ENCODE results near the gene C16orf92.
A peak's percentile ranks its signal among the peaks of the same experiment; 100 is the strongest.
"Not testable (repeated sequence)": the region's sequence is repeated elsewhere in the genome, so short reads cannot be mapped to it uniquely, and the experiment has no call there.

The C16orf92 gene

DNA sequence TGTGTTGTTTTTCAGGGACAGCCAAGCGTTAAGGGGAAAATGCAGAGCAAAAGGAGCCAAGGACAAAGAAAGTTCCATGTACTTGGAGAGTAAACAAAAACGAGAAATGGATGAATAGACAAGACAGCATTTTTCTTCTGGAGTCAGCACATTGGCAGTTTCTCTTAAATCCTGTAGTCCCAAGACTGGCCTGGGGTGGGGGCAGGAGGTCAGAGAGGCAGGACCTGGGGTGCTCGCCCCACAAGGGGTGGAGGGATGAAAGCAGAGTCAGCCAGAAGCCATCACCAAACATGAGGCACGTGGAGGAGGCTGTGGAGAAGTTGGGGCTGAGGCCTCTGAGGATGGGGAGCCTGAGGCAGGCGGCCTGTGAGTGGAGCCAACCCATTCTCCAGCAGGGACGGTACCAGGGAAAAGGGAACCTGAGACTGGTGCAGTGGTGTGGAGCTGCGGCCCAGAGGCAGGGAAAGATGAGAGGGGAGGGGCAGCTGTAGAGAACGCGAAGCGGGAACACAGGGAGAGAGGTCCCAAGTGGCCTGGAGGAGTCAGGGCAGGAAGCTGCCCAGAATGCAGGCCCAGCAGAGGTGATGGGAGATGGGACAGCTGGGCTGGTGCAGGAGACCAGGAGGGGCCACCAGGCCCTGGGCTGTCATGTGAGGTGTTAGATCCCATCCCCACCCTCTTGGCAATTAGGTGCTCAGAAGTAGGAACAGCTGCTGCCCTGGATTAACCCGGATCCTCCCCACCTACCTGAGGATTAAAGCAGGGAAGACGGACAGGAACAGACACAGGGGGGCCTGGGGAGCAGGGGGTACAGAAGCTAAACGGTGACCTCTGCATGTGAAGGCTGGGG, 4.8 kb downstream of the C16orf92 start:
- no peak for FAIRE-seq

DNA sequence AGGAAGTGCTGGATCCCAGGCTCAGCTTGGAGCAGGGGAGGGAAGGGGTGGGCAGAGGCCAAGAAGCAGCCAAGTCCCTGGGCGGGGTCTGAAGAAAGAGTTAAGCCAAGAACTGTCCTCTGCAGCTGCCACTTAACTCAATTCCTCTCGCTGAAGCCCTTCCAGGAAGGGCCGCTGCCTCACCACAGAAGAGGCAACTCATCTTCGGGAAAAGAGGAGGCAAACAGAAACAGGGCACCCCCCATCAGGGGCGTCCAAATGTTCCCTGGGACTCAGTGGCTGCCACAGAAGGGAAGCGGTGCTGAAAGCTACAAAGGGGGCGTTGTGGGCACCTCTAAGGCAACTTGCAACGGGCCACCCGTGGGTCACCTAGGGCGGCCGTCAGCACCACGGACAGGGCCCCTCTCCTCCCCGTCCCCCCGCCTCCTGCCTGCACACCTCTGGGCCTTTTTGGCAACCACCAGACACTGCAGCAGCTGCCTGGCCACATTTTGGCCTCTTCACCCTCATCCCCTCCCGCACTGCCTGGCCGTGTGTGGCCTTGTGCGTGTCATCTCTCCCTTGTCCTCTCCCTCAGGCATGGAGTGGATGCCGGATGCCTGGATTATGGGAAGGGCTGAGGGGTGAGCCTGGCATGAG, 5.6 kb downstream of the C16orf92 start:
- no peak for FAIRE-seq

DNA sequence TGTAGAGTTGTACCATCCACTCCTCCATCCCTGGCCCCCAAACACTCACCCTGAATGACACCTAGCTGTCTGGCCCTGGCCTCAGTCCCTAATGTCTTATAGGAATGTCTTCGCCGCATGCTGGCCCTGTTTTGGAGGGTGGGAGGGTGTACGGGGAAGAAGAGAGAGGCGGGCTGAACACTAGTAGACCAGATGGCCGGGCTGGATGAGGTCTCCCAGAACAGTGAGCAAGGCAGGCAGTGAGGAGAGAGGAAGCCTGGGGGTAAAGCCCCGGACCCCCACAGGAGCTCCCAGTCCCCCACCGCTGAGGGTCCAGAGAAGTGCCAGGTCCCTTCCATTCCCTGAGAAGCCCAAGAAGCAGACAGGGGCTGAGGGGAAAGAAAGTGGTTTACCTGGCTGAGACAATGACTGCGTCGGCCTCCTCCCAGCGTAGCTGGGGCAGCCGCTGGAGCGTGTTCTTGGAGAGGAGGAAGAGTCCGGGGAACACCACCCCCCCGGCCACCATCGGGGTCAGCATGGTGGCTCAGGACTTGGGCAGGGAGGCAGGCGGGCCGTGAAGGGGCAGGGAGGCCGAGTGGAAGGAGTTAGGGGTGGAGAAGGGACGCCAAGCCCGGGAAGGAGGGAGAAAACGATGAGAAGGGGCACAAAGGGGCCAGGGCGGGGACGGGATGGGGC, 7.2 kb downstream of the C16orf92 start:
- no peak for FAIRE-seq

DNA sequence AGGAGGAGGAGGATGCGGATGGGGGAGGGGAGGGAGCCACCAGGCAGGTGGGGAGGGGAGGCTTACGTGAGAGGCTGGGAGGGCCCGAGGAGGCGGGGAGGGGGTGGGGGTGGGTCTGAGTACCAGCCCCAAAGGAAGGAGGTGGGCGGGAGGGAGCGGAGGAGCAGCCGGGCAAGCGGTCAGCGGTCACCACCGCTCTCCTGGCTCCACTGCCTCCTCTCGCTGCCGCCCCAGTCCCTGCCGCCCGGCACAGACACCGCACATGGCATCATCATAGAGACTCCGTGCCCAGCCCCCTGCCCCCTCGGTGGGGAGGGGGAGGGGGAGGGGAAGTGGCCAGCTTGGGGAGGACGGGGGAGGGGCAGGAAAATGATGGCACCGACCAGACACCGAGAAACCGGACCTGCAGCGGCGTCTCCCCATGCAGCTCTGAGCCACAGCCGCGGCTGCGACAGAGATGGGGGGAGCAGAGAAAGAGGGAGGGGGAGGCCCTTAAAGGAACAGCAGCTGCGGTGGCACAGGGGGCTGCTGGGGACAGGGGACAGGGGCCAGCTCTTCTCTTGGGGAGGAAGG, 7.9 kb downstream of the C16orf92 start, which contains the start of gene TLCD3B:
Gene TLCD3B (minus strand): TSS at position 431 of the 573 bp plus-strand sequence. CDS start 744 bp downstream, outside the sequence.
- FAIRE-seq = no peak

DNA sequence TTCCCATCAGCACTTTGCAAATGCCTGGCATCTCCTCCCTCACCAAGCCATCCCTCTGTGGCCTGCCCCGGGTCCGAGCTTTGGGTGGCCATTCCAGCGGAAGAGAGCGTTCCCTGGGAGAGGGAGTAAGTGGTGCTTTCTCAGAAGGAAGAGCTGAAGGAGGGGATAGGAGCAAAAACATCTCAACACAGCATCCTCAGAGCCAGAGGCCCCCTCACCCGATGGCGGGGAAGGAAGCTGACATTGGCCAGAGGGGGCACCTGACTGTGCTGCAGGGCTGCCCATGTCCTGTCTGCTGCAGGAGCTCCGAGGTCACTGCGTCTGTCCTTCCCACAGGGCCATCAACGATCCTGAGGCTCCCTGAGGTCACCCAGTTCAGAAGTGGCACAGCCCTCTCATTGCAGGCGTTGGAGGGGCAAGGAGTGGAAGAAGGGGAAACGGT, 8.5 kb downstream of the C16orf92 start:
- no peak for FAIRE-seq

DNA sequence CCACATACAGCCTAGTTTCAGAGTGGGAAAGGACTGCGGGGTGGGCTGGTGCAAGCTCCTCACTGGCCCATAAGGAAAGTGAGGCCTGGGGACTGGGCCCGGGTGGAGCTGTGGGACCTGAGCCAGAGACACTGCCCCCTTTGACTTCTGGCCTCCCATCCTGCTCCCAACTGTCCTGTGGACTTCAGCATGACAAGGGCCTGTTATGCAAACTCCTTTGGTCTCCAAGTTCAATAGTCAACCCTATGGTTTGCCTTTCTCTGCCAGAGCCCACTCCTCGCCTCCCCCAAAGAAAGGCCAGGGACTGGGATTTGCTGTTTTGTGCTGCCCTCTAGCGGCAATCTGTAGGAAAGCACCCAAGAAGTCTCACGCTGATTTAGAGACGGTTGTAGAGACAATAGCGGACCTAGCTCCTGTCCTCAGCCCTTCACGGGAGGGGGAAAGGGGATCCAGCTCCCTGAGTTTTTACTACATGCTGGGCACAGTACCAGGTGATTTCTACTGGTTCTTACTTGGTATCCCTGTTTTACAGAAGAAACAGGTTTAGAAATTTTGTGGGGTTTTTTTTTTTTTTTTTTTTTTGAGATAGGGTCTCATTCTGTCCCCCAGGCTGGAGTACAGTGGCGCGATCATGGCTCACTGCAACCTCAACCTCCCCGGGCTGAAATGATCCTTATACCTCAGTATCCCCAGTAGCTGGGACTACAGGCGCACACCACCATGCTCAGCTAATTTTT, 9.3 kb downstream of the C16orf92 start:
- peak; percentile 79 for FAIRE-seq

DNA sequence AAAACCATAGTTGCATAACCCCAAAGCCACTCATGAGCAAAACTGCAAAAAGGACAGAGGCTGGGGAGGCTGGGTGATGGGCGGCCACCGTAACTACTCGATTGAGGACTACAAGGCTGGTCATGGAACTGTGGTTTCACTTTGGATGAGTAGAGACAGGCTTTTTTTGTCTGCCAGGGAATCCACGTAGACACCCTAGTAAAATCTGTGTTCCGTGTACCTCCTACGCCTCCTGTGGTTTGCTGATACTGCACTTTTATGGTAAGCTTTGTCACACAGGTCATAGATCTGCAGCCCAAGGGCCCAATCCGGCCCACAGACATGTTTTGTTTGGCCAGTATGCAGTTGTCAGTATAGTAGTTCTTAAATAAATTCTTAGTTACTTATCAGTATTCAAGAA, 10.3 kb downstream of the C16orf92 start:
- FAIRE-seq = no peak

DNA sequence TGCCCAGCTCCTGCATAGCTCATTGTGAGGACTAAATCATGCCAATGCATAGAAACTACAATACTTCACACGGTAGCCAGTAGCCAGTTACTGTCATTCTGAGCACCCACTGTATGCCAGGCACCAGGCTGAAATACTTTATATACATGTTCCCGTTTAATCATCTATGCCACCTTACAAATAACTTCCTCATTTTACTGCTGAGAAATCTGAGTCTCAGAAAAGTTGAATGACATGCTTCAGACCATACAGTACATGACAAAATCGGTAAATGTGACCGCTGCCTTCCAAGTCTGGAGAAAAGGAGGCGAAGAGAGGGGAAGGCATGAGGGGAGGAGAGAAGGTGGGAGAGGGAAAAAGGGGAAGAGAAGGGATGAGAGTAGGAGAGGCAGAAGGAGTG, 17.2 kb downstream of the C16orf92 start:
- FAIRE-seq = no peak

DNA sequence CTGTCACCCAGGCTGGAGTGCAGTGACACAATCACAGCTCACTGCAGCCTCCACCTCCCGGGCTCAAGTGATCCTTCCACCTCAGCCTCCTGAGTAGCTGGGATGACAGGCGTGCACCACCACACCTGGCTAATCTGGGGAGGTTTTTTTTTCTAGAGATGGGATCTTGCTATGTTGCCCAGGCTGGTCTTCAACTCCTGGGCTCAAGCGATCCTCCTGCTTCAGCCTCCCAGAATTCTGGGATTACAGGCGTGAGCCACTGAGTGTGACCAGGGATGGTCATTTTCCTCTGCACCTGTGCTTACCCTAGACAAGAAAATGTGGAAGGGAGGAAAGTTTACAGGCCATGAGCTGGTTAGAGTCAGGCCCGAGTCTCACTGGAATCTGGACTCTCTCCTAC, 17.7 kb downstream of the C16orf92 start:
- FAIRE-seq = not testable (repeated sequence)

DNA sequence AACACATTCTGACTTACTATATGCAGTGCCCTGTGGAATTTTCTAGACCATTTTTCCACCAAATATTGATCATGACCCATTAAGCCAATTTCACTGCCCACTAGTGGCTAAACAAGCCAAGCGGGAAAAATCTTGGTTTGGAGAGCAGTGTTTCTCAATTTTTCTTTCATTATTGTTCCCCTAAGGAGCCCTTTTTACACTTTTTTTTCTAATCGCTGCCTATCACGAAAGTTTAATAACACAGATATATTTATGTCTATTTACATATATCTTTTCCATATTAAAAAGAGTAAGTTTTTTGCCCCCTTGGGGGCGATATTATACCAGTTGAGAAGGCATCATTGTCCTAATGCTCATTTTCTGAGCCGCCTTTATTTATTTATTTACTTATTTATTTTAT, 18.8 kb downstream of the C16orf92 start:
- FAIRE-seq = peak; percentile 90

DNA sequence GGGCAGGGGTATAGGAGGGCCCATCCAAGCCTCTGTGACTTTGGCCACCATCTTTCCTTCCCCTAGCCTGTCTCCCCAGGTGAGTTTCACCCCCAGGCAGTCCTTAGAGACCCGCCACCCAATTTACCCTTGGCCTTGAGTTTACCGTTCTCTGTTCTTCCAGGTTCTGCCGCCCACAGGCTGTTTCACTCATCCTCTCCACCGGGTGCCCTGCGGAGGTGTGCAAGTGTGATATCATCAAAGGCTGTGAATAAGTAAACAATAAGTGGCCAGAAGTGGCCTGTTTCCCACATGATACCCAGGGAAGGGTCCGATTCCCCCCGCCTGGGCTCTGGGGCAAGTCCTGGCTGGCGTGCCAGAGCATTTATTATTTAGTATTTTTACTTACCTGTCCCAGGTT, 23.2 kb downstream of the C16orf92 start:
- no peak for FAIRE-seq

DNA sequence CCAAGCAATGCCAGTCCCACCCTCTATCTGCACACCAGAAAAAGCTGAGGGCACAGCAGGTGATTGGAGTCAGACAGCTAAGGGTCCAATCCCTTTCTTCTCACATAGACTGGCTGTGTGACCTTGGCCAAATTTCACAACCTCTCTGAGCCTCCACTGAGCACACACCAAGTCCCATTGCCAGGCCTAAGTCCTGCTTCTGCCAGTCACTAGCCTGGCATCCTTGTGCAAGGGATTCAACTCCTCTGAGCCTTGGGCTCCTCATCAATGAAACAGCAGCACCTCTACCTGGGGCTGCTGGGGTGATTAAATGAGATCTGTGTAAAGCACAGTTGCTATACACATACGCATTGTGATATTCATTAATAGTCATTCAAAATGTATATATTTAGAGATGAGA, 23.6 kb downstream of the C16orf92 start:
- FAIRE-seq = no peak

DNA sequence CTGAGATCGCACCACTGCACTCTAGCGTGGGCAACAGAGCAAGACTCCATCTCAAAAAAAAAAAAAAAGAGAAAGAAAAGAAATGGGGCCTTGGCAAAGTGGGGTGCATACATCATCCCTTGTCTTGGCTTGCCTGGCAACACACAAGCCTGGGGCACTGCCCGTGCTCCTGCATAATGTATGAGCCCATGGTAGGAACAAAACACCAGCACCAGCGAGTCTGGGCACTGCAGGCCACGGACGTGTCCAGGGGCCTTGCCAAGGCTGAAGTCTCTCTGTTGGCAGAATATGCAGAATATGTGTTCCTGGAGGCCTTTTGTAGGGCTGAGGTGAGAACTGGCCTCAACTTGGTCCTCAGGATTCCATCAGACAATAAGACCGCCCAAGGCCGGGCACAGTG, 26.9 kb downstream of the C16orf92 start:
- no peak for FAIRE-seq

DNA sequence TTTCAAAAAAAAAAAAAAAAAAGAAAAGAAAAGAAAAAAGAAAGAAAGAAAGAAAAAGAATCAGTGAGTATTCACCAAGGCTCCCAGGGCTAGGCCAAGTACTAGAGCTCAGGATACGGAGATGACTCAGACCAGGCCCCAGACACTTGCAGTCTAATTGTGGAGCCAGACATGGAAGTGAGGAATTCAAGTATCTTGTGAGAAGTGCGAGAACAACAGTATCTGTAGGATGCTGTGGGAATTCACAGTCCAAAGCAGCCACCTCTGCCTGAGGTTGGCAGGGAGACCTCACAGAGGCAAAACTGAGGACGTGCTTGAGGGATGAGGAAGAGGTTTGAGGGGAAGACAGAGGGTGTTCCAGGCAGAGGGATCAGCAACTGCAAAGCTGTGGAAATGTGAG, 28.5 kb downstream of the C16orf92 start:
- FAIRE-seq = no peak

DNA sequence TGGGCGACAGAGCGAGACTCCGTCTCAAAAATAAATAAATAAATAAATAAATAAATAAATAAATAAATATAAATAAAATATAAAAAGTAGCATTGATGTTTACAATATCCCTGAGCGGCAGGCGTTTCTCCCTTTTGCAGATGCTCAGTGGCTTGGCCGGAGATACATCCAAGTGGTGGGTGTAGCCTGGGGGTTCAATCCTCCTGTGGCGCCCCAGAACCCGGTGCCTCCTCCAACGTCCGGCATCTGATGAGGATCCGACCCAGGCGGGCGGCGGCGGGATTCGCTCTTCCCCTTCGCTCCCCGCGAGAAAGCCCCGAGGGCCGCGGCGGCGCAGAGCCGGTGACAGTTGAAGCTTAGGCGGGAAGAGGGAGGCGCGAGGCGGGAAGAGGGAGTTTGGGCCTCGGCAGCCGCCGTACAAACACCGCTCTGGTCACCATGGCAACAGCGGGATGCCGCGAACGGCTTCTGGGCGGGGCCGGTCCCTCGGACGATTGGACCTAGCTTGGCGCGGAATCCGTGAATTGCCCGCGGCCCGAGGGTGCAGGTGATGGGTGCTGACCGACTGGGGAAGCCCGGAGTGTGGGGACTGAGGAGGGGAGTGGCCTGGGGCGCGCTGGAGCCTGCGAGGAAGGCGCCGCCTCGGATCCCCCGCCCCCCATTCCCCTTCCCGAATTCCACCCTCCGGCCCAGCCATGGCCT, 29.8 kb downstream of the C16orf92 start:
- peak; percentile 70 for FAIRE-seq

DNA sequence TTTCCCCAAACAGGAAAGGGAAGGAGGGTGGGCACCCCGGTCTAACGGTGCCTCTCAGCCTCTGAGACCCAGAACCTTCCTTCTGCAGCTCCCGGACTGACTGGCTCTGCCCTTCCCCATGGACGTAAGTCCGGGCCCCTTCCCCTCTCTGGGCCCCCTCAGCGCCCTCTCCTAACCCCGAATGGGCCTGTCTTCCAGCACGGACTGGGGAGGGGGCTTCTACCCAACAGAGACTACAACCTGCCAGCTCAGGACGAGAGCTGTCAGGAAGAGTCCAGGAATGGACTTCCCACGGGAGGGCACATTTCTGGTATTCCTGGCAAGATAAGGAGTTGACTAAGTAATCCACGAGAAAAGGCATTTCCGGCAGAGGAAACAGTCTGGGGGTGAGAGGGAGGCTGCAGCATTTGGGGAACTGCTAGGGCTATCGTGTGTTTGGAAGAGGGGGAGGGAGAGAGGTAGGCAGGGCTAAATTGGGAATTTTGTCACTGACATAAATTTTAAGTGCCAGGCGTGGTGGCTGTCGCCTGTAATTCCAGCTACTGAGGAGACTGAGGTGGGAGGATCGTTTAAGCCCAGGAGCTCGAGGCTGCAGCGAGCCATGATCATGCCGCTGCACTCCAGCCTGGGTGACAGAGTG, 30.5 kb downstream of the C16orf92 start:
- FAIRE-seq = no peak

DNA sequence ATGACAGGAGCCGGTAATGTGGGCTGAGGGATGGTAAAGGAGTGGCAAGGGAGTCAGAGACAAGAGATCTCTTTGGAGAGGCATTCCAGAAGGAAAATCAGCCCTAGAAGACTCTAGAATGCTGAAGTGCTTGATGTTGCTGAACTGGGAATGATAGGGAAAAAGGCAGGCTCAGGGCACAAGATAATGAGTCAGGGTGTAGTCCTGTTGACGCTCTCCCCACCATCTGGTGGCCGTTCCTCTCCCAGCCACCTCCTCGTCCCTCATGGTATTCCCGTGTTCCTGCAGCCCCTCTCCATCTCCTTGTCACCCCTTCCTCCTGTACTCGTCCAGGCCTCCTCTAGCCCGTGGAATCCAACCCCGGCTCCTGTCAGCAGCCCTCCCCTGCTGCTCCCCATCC, 31.5 kb downstream of the C16orf92 start:
- FAIRE-seq = no peak

DNA sequence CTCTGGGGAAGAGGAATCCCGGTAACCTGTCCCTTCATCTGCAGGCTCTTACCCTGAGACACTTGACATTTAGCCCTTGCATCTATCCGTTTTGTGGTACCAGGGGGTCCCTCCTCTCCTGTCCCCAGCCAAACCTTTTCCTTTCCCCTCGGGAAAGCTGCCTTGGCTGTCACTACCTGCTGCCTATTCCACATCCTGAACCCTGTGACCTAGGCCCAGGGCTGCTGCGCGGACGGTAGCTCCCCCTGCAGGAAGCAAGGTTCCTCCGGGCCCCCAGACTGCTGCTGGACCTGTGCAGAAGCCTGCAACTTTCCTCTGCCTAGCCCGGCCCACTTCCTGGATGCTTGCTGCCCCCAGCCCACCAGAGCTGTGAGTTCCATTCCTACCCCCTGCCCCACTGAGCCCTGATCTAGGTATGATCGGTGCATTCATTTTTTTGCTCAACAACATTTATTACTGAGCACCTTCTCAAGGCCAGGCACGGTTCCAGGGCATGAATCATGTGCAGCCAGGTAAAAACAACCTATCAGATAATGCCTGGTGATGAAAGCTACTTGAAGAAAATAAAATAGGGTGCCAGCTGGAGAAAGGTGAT, 32.1 kb downstream of the C16orf92 start:
- FAIRE-seq = no peak

DNA sequence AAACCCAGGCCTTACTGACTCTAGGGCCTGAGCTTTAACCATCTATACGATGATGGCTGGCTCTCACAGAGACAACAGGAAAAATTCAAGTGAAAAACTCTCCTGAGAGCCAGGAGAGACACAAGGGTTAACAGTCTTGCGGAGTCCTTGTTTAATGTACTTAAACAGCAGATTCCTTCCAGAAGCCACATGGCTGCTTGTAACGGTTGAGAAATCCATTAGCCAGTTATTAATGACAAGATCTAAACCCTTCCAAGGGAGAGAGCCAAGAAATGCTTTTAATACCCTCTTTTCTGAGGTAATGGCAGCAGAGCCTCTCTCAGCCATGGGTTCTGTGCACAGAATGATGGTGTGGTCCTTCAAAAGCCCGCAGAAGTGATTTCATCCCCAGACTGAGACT, 37.3 kb downstream of the C16orf92 start:
- FAIRE-seq = no peak

DNA sequence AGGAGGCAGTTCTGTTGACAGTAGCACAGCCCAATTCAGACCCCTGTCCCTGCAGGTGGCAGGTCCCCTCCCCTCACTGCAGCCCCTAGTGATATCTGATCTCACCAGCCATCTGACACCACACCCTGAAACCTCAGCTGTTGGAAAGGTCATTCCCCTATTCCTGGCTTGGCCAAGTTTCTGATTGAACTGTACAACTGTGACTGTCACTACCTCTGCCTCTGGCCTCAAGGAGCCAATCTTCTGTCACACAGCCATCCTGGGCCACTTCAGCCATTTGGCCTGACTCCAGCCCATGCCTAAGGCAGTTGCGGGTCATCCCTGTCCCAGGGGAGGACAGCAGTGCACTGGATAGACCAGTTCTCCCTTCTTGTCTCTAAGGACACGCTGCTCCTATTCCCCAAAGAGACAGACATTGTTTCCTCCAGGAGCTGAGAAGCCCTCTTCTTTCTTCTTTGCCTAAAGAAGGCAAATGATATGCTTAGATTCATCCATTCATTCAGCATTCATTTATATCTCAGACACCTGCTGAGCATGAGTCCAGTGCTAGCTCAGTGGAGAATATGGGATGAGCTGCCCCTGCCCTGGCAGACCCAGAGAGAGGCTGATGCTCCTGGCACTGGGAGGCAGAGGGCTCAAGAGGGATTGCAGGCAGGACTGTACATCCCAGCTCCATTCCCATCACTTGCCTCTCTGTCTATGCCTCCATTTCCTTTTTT, 38.0 kb downstream of the C16orf92 start:
- no peak for FAIRE-seq
